HT1080 (cell line): ENCODE measurements around the gene GCK. TPM values are rescaled to one million over a fixed set of nuclear protein-coding genes. Genes with fewer than 3 reads are reported as not detected.
A peak's percentile ranks its signal among the peaks of the same experiment; 100 is the strongest.

Experiments
- DNase-seq: peaks from one replicate; pipeline ENCODE4 v3.0.0-alpha.2; 2015; ENCODE audit warnings: low read depth
- total RNA-seq: library from RNA; depleted of rRNA; stranded (reverse); fragments of >200 nt; shearing (Covaris generic); gene quantifications from 2 replicates; pipeline ENCODE4 v1.2.3, GENCODE V29; 2014

Gene GCK
- total RNA-seq, 1 experiment from 2014 or later, result not detected

DNA sequence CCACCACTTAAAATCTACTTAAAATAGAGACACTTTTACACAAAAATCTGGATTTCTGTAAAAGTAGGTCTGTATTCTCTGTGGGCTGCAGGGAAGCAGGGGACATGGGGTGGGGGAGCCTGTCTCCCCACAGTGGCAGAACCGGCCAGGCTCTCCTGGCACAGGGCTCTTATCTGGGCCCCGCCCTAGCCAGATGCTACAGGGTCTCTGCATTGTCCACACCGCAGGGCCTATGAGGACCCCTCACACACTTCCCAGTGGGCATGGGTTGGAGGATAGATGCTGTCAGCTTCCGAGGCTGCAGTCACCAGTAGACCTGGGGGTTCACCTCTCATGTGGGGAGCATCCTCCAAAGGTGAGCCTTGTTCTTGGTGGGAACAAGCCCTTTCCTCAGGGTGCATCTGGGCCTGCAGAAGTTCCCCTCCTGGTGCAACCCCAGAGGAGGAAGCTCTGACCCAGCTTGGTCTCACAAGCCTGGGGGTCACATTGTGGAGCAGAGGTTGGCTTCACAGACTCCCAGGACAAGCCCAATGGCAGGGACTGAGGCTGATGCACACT lies 32.7 kb downstream of the GCK start:
- no peak for DNase-seq

DNA sequence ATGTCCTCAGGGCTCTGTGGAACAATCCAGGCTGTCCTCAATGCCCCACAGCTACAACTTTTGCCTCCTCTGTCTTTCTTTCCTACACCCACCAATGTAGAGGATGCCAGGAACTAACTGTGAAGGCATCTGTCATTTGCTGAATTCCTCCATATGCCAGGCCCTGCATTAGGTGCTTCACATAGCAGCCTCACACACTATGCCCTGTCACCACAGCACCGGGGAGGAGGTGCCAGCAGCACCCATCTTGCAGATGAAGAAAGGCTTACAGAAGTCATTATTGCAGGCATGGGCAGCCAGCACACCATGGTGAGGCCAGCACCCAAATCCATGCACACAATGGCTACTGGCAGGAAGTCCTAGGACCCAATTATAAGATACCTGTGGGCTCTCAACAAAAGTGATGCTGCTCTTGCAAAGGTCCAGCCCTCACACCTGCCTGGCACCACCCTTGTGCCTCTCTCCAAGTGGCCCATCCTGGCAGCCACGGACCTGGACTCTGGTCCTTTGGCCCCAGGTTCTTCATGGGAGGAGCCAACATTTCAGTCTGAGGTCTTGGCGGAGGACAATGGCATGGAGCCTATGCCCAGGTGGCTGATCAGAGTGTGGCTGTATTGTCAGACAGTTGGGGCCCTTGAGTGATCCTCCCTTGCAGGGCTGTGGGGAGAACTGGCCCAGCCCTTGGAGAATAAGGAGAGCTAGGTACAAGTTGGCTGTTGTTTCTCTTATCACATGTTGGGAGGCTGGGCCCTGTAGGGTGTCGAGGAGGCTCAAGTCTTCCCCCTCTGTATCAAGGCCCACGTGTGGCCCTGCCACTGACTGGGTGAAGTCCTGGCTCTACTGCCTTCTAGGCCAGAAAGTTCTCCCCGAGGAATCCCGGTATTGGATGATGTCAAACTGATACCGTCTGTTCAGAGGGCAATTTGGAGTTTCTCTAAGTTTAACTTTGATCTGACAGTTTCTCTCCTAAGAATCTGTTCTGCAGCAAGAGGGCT lies 33.8 kb downstream of the GCK start:
- no peak for DNase-seq

DNA sequence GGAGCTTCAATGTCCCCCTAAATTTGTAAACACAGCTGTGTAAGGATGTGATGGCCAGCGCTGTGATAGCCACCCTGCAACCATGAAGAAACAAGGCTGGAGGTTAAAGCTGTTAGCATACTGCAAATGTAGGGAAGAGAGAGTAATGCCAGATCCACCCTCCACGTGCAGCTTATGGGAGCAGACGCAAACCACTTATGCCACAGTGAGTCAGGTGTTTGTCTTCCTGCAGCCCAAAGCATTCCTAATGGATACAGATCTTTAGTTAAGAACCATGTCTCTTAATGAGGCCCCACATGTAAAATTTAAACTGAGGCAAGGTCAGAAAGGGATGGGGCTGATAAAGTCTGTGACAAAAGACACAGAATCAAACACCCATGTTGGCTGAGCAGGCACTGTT lies 34.5 kb downstream of the GCK start:
- peak; percentile 55 for DNase-seq

DNA sequence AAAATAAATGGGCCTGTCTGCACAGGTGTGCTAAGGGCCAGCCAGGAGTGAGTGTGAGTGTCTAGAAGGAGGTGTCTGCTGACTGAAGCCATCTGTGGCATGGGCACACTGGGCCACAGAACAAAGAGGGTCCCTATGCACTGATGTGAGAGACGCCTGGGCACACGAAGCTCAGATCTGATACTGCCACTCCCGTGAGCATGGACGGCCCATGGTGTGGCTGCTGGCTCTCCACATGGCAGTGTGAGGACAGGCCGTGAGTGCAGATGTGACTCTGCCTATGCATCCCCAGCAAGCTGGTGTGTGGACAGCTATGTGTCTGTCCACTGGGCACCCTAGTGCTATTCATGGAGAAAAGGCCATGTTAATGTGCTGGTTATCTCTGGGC lies 35.3 kb downstream of the GCK start:
- no peak for DNase-seq

DNA sequence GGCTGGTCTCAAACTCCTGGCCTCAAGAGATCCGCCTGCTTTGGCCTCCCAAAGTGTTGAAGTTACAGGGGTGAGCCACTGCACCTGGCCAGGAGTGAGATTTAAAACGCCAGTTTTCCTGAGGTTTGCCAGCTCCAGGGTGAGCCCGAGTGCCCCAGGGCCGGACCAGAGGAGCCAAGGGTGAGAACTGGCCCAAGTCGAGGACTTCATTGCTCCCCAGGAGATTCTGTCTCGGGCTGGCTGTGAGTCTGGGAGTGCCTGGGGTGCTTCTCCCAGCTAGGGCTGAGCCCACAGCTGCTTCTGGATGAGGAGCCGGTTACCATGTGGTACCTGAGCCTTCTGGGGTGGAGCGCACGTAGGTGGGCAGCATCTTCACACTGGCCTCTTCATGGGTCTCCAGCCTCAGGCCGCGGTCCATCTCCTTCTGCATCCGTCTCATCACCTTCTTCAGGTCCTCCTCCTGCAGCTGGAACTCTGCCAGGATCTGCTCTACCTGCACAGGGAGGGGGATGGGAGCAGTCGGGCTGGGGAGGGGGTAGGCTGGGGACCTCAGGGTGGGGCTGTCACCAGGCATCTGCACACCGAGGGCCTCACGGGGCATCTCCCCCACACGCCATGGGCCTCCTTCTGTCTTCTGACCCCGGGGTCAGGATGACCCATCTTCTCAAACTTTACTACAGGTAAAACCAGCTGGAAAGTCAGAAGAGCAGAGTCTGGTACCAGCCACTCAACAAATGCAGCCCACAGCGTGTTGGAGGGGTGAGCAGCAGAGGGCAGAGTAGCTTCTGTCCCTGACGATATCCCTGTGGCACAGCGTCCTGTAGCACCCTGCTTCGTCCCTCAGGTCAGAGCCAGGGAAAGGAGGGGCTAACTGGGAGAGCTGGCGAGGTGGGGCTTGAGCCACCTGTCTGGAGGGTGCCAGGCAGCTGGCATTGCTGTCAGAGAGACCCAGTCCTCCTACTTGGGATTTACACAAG lies 36.0 kb downstream of the GCK start:
- DNase-seq, result no peak

DNA sequence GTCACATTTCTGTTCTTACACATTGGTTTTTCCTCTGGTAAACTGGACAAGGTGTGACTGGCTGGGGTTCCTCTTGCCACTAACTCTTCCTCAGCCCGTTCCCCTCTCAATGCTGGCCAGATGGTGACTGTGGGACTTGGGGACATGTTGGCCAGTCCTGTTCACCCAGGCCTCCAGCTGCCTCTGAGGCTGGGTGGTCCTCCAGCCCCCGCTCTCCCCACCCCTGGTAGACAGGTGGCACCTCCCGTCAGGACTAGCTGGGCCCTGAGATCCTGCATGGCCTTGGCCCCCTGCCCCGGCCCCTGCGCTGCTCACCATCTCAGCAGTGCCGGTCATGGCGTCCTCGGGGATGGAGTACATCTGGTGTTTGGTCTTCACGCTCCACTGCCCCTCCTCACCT lies 37.3 kb downstream of the GCK start:
- no peak for DNase-seq

DNA sequence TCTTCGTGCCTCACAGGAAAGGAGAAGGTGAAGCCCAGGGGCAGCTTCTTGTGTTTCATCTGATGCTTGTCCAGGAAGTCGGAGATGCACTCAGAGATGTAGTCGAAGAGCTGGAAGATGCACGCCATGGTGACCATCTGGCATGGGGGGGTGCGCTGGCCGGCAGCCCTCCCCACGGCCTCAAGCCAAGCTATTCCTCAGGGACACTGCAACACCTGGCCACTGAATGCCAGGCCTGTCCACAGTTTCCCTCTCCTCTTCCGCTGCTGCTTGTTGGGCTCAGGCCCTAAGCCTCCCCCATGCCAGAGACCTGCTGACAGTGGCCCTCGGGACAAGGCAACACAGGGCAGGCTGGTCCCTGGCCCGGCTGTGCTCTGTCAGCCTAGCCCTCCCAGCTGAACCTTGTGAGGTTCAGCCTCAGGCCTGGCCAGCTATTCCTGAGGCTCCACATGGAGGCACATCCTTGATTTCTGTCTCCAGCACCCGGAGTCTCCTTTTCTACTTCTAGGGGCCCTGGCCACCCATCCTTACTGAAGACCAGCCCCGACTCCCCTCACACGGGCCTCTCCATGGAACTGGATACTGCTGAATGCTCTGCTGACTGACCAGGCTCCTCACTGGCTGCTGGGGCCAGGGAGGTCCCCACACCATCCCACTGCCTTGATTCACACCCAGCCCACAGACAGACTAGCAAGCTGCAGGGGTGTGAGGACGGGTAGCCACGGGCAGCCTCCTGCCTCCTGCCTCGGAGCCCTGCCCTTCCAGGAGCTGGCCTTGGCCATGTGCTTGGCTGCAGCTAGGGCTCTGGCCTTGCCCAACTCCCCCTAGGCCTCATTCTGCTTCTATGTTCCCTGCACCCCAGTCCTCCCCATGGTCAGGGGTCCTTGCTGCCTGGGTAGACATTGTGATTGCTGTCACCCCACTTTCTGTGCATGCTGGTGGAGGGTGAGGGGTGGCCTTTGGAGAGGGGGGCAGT lies 38.0 kb downstream of the GCK start:
- no peak for DNase-seq

DNA sequence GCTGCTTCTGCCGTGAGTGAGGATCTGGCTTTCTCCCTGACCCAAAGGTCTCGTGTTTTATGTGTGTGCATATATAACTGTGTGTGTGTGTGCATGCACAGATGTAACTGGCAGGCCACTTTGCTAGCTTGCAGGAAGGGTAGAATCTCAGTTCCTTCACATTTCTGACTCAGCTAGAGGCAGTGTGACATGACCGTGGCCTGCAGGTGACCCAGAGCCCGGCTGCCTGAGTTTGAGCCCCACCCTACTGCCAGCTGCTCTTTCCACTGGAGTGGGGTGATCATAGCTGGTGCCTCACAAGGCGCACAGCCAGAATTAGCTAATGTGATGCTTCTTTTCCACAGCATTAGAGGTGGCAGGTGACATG lies 38.8 kb downstream of the GCK start:
- DNase-seq, result no peak

DNA sequence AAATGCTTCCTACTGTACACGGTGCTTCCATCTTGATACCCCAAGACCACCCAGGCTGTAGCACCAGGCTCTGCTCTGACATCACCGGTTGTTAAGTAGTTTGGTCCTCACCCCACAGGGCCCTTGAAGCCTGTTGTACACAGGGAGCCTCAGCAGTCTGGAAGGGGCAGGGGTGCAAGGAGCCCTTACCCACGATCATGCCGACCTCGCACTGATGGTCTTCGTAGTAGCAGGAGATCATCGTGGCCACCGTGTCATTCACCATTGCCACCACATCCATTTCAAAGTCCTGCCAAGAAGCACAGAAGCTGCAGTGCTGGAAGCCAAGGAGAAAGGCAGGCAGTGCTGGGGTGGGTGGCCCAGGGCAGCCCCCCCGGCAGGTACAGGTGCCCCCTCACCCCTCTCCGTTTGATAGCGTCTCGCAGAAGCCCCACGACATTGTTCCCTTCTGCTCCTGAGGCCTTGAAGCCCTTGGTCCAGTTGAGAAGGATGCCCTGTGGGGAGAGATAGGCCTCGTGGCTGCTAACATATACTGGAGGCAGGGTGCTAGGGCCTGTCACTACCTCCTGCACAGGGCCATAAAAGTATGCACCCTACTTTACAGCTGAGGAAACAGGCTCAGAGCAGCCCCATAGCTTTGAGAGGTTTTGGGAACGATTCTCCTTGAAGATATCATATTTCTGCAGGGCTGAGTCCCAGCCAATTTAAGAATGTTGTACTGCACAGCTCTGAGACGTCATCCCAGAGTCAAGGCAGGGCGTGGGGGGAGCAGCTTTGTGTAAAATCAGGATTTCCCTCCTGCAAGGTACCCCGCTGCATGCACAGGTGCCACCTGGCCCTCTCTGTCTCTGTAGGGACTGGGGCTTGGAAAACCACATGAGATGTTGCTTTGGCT lies 39.4 kb downstream of the GCK start:
- no peak for DNase-seq

DNA sequence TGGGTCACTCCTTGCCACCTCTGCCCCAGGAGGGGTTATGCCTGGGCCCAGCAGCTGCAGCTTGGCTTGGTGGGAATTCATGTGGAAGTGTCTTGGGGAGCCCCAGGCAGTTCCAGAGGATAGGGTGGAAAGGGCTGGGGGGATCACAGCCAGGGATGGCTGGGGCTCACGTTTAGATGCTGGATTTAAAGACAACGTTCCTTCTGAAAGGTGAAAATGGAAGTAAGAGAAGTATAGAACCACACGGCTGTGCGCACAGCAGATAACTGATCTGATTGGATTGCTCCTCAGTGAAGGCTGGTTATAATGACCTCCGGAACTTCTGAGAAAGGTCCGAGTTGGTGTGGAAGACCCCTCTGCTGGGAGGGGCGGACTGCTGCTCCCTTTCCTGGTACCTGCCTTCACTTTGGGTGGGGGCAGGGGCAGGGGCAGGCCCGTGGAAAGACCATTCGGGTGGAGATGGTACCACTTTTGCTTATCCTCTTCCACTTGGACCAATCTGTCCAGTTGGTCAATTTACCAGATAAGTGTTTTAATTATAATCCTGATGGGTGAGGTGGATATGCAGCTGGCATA lies 40.2 kb downstream of the GCK start:
- DNase-seq, result no peak

DNA sequence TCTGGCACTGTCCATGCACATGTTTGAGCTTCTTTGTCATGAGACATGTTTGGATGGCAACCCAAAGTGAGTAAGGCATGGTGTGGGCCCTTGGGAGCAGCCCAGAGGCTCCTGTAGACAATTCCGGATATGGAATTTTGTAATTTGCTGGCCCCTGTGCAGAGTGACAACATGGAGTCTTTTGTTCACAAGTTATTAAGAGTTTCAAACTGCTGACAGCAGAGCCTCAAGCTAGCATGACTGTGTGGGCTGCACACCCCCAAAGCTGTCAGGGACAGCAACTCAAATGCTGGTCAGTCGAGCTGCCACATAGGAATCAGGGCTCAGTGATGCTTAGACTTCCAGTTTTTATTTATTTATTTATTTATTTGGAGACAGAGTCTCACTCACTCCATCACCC lies 41.1 kb downstream of the GCK start:
- DNase-seq, result no peak

DNA sequence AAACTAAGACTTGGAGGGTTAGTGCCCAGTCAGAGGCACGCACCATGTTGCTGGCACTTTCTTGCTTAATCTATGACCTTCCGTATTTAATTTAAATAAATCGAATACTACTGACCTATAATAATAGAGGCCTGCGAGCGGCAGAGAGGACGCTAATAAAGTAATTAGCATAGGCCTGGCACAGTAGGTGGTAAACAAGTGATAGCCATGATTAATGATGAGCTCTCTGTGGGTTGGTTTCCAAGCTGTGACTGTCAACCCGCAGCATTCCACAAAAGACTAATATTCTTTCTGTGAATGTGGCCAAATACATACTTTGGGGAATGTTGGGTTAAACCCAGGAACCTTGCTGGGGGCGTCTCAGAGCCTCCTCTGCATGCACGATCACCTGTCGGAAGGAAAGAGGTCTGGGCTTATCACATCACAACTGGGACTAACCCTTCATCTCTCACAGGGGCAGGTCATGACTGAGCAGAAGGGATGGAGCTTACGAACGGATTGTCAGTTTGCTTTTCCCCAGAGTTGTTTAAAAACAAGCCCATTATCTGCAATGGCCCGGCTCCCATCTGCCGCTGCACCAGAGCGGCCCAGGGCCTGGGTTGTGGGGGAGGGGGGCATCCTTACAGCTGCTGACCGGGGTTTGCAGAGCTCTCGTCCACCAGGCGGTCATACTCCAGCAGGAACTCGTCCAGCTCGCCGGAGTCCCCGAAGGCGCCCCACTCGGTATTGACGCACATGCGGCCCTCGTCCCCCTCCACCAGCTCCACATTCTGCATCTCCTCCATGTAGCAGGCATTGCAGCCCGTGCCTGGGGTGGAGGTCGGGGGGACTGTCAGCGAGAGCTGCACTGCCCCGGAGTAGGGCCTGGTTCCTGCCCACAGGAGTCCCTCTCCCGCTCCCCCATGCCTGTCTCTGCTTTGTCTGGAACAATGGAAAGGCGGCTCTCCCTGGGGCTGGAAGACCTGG lies 41.9 kb downstream of the GCK start:
- no peak for DNase-seq

DNA sequence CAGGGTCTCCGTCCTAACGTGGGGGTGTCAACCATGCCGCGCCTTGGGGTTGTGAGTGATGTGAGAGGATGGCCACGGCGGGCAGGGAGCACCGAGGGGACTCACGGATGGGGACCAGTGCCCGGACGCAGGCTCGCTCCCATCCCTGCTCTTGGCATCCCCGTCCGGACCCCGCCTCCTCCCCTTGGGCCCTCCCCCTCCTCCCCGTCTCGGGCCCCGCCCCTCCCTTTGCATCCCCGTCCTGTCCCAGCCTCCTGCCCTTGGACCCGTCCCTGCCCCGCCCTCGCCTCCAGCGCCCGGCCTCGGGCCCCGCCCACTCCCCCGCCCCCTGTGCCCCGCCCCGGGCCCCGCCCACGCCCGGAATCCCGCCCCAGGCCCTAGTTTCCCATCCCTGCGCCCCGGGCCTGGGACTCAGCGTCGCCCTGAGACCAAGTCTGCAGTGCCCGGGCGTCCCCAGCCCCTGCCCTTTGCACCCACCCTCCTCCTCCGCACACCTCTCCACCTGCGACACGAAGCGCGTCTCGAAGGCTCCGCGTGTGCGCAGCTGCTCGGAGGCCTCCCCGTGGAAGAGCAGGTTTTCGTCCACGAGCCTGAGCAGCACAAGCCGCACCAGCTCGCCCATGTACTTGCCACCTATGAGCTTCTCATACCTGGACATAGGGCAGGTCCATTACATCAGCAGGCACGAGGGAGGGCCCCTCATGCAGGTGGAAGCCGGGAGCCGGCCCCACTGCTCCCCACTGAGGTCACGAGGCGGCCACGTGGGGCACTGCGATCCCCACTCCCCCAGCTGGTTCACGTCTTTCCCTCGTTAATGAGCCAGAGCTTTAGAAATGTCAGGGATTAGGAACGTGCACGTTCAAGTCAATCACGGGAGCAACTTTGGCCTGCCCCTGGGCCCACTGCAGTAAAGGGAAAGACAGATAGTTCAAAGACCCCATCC lies 43.0 kb downstream of the GCK start:
- DNase-seq, result no peak

DNA sequence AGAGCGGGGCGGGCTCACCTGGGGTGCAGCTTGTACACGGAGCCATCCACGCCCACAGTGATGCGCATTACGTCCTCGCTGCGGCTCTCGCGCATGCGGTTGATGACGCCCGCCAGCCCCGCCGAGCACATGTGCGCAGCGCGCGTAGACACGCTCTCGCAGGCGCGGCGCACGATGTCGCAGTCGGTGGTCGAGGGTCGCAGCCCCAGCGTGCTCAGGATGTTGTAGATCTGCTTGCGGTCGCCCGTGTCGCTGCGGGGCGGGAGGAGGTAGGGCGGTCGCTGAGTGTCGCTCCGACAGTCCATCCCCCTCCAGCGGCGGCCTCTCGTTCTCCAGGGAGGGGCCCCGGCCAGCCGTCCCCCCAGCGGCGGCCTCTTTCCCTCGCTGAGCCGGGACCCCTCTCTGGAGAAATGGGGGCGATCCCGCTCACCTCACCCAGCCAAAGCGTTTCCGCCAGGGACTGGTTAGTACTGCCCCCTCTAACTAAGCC lies 43.7 kb downstream of the GCK start:
- DNase-seq, result no peak

DNA sequence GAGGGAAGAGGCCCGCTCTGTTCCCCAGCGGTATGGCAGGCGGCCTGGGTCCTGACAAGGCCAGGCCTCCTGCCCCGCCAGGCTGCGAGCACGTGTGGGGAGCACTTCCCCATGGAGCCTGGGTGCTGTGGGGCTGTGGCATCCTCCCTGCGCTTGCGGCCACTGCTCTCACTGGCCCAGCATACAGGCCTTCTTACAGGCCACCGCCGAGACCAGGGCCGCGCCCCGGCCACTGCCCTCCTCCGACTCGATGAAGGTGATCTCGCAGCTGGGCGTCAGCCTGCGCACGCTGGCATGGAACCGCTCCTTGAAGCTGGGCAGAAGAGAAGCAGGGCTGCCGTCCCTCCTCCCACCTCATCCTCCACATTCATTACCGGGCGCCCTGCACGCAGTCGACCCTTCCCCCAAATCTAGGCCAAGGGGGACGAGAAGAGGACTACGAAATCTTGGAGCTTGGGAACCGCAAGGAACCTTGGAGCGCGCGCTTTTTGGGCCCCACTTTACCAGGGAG lies 44.2 kb downstream of the GCK start:
- no peak for DNase-seq

DNA sequence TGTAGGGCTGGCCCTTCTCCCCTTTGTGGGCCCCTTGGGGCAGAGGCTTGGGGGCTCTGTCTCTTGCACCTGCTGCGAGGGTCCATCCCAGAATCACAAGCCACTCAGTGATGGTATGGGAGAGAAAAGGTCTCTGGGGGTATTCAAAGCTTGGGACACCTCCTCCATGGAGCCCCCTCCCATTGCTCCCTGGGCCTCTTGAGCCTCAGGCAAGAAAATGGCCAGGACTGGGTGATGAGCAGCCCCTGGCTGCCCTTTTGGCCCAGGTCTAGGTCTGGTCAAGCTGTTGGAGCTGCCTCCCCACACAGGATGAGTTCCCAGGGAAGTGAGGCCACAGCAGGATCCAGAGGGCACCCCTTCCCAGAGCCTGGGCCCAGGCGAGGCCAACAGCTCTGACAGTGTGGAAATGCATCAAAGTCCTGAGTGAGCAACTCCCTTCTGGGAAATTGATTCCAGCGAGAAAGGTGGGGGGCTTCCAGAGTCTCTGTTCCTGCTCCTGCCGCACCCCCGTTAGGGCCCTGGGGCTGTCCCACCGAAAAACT lies 44.7 kb downstream of the GCK start:
- no peak for DNase-seq
